CD4-positive, alpha-beta T cell treated with Interleukin-21 for 1 hour (primary cell): ENCODE measurements around the gene MTERF1.

ENCODE experiments used
- DNase-seq: peaks from one replicate; pipeline ENCODE4 v3.0.0-alpha.2; 2020

MTERF1 gene

GRCh38 chr7:91827169-91827568 is 53.3 kb downstream of the MTERF1 start:
- DNase-seq, result no peak

DNA sequence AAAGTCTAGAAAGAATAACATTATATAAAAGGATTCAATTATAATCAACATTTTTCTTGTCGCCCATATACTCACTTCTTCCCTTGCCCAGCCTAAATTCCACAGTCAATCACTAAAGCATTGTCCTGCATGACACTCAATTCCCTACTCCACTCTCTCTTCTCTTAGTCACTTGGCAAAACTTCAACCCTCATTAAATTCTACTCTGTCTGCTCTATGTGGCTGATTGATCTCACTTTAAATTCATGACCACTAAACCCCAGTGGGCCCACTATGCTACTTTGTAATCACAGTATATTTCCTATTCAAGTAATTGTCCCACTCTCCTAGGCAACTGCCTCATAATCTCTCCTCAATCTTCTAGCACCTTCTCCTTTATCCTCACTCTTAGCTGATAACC is 54.1 kb downstream of the MTERF1 start:
- no peak for DNase-seq

DNA sequence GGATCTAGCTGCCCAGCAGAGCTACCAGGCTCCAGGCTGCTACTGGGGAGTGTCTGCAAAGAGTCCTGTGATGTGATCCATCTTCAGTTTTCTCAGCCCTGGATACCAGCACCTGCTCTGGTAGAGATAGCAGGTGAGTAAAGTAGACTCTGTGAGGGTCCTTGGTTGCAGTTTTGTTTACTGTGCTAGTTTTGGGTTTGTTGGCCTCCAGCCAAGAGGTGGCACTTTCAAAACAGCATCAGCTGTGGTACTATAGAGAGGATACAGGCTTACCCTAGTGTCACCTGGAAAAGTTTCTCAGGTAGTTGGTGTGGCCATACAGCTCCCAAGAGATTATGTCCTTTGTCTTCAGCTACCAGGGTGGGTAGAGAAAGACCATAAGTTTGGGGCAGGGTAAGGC is 56.3 kb downstream of the MTERF1 start:
- no peak for DNase-seq
